ENCODE data around the gene NPFFR2. TPM values are rescaled to one million over a fixed set of nuclear protein-coding genes. Genes with fewer than 3 reads are reported as not detected.

The NPFFR2 gene
- total and polyA plus RNA-seq, 2 experiments from 2014 or later = 0.28 to 2.9 TPM

DNA sequence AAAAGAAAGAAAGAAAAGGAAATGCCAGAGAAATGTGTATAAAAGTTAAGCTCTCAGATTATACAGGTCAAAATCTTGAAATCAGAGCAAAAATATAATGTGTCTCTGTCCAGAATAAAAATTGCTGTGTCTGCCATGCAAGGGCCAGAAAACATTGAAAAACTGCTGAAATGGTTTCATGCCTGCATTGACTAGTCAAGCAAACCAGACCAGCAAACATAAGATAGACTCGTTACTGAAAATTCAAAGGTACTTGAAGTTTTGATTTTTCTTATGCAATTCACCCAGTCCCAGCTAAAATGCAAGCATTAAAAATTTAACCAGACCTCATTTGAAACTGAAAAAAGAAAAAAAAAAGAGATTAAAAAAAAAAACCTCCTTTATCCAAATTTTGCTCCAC, 37.2 kb upstream of the NPFFR2 start:
- Histone ChIP-seq H3K4me3 (no peak overlapping the region), H3K79me2 (replicated peaks; ENCODE audit: insufficient read depth) (no peaks in the 10 kb centered on the region), H3K9me2 (ENCODE audit: insufficient read depth) (peaks cover 5% of the 10 kb centered on the region), H3K4me2 (no peak overlapping the region), H3F3A (replicated peaks; ENCODE audit: low read depth) (no peaks in the 10 kb centered on the region), H3K27ac (ENCODE audit: low read depth) (no peak overlapping the region), H3K27me3 (ENCODE audit: insufficient read depth) (no peaks in the 10 kb centered on the region), H2AFZ (no peak overlapping the region), H3K36me3 (ENCODE audit: insufficient read depth) (peaks cover 11% of the 10 kb centered on the region), H3K4me1 (ENCODE audit: insufficient read depth) (no peaks in the 10 kb centered on the region), H4K20me1 (replicated peaks; ENCODE audit: insufficient read depth) (no peaks in the 10 kb centered on the region)
- Mint-ChIP-seq H3K27ac (no peak overlapping the region), H3K36me3 (ENCODE audit: low read depth) (peaks cover 48% of the 10 kb centered on the region), H3K4me1 (no peaks in the 10 kb centered on the region), H3K4me3 (no peak overlapping the region), H3K27me3 (ENCODE audit: insufficient read depth, low read depth, poor library complexity) (no peaks in the 10 kb centered on the region), H3K9me3 (peaks cover 49% of the 10 kb centered on the region)
- no peak for DNase-seq (ENCODE audit: low spot score)
- no peak for ATAC-seq
- TF ChIP-seq EZH2 (IDR thresholded peaks at IDR 0.05; ENCODE audit: low read depth, unreplicated experiment) (no peak), ZNF331 (CRISPR knock-in tag; IDR thresholded peaks at IDR 0.05; ENCODE audit: low read depth) (no peak), CREB1 (CRISPR knock-in tag; IDR thresholded peaks at IDR 0.05; ENCODE audit: low read depth) (no peak), POLR2AphosphoS5 (IDR thresholded peaks at IDR 0.05; ENCODE audit: low read depth) (no peak), EZH2phosphoT487 (IDR thresholded peaks at IDR 0.05; ENCODE audit: unreplicated experiment) (no peak), ZNF114 (CRISPR knock-in tag; IDR thresholded peaks at IDR 0.05) (no peak), JUNB (IDR thresholded peaks at IDR 0.05; ENCODE audit: unreplicated experiment) (no peak), STAT1 (IDR thresholded peaks at IDR 0.05; ENCODE audit: unreplicated experiment) (no peak), ETS1 (IDR thresholded peaks at IDR 0.05) (no peak)
- TF ChIP-seq, protein P1, sequence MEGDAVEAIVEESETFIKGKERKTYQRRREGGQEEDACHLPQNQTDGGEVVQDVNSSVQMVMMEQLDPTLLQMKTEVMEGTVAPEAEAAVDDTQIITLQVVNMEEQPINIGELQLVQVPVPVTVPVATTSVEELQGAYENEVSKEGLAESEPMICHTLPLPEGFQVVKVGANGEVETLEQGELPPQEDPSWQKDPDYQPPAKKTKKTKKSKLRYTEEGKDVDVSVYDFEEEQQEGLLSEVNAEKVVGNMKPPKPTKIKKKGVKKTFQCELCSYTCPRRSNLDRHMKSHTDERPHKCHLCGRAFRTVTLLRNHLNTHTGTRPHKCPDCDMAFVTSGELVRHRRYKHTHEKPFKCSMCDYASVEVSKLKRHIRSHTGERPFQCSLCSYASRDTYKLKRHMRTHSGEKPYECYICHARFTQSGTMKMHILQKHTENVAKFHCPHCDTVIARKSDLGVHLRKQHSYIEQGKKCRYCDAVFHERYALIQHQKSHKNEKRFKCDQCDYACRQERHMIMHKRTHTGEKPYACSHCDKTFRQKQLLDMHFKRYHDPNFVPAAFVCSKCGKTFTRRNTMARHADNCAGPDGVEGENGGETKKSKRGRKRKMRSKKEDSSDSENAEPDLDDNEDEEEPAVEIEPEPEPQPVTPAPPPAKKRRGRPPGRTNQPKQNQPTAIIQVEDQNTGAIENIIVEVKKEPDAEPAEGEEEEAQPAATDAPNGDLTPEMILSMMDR (conservative IDR thresholded peaks at IDR 0.05; ENCODE audit: low read depth in 2 of 2) = no peak
- TF ChIP-seq, protein P2, sequence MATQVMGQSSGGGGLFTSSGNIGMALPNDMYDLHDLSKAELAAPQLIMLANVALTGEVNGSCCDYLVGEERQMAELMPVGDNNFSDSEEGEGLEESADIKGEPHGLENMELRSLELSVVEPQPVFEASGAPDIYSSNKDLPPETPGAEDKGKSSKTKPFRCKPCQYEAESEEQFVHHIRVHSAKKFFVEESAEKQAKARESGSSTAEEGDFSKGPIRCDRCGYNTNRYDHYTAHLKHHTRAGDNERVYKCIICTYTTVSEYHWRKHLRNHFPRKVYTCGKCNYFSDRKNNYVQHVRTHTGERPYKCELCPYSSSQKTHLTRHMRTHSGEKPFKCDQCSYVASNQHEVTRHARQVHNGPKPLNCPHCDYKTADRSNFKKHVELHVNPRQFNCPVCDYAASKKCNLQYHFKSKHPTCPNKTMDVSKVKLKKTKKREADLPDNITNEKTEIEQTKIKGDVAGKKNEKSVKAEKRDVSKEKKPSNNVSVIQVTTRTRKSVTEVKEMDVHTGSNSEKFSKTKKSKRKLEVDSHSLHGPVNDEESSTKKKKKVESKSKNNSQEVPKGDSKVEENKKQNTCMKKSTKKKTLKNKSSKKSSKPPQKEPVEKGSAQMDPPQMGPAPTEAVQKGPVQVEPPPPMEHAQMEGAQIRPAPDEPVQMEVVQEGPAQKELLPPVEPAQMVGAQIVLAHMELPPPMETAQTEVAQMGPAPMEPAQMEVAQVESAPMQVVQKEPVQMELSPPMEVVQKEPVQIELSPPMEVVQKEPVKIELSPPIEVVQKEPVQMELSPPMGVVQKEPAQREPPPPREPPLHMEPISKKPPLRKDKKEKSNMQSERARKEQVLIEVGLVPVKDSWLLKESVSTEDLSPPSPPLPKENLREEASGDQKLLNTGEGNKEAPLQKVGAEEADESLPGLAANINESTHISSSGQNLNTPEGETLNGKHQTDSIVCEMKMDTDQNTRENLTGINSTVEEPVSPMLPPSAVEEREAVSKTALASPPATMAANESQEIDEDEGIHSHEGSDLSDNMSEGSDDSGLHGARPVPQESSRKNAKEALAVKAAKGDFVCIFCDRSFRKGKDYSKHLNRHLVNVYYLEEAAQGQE (IDR thresholded peaks at IDR 0.05; ENCODE audit: unreplicated experiment) = no peak

Data from GM23338 (cell line).